Ureter (tissue), 1 donor: Measurements from ENCODE around the gene LRFN2. TPM values are rescaled to one million over a fixed set of nuclear protein-coding genes. Genes with fewer than 3 reads are reported as not detected.

Experiments used
- DNase-seq: peaks from one replicate; pipeline ENCODE4 v3.0.0-alpha.2; 2020; ENCODE audit warnings: low spot score
- total RNA-seq: library from RNA; stranded (reverse); gene quantifications from one replicate; pipeline ENCODE4 v1.2.4, GENCODE V29; 2023
- donor health status: DM: yes; HTN: yes; CAD: no.

LRFN2 gene
- total RNA-seq, 1 donor from 2014 or later: 0.34 TPM

- no peak for DNase-seq
Measured at GRCh38 chr6:40400738-40401137, 186.4 kb downstream of the LRFN2 start.

DNA sequence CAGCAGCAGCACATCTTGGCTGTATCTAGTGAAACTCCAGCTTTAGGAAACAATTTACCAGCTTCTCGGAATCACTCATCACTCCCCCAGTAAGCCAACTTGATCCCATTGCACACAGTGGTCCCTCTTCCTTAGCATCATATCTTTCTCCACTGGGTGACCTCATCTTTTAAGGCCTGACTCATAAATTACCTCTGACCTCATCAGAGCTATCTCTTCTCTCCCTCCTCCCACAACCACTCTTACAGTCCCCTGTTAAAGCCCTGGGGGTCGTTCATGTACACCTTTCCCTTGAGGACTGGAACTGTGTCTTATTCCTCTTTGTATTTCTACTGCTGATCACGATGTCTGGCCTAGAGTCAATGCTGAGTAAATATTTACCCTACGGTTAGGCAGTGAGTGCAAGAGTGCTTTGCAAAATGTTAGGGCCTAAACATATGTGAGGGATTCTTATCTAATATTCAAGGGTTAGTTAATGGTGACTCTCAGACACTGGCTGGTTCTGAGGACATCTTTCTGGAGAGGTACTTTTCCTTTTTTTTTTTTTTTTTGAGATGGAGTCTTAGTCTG is 187.2 kb downstream of the LRFN2 start:
- DNase-seq: no peak

GRCh38 chr6:40398810-40399477 is 188.2 kb downstream of the LRFN2 start:
- no peak for DNase-seq

- no peak for DNase-seq
Measured at GRCh38 chr6:40398034-40398691, 189.0 kb downstream of the LRFN2 start.

GRCh38 chr6:40397287-40398033 is 189.7 kb downstream of the LRFN2 start:
- DNase-seq: peak; percentile 19

DNA sequence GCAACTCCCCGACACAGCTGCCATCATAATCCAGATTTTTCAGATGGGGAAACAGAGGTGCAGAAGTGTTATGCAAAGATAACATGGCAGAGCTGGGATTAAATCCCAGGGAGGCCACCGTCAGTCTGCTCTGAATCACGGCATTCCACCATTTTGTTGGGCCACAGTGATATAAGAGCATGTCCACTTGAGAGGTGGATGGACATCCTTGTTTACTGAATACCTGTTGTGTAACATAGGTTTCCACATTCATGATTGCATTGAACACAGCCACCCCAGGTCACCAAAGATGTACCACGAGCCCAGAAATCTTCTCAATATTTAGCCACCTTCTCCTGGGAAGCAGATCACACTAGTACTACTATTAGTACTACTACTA is 191.5 kb downstream of the LRFN2 start:
- no peak for DNase-seq

GRCh38 chr6:40395066-40395697 is 192.0 kb downstream of the LRFN2 start:
- no peak for DNase-seq

DNA sequence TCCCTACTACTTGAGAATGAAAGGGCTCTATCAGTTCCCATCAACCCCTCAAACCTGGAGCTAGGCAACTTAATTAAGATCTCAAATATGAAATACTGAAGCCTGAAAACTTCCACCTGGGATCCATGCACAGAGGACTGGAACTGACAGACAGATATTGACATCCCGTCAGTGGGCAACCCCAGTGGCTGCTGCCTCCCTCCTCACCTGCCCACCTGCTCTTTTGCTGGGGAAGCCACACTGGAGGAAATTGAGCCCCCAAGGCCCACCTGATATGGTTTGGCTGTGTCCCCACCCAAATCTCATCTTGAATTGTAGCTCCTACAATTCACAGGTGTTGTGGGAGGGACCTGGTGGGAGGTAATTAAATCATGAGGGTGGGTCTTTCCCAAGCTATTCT is 192.8 kb downstream of the LRFN2 start:
- DNase-seq: no peak

DNA sequence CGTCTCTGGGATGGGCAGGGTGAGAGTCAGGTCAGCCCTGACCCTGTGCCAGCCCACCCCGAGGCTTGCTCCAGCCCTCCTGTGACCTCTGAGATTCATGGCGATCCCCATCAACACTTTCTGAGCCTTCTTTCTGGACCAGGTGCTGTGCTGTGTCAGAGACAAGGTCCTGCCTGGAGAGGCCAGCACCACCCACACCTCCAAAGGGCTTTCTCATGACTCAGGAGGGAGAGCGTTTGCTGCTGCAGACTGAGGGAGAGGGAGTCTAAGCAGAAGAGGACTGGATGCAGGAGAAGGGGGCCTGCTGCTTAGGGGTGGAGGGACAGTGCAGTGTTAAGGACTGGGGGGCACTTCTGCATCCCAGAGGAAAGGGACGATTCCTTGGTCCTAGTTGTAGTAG is 193.5 kb downstream of the LRFN2 start:
- no peak for DNase-seq

GRCh38 chr6:40392589-40392988 is 194.6 kb downstream of the LRFN2 start:
- DNase-seq: no peak

DNA sequence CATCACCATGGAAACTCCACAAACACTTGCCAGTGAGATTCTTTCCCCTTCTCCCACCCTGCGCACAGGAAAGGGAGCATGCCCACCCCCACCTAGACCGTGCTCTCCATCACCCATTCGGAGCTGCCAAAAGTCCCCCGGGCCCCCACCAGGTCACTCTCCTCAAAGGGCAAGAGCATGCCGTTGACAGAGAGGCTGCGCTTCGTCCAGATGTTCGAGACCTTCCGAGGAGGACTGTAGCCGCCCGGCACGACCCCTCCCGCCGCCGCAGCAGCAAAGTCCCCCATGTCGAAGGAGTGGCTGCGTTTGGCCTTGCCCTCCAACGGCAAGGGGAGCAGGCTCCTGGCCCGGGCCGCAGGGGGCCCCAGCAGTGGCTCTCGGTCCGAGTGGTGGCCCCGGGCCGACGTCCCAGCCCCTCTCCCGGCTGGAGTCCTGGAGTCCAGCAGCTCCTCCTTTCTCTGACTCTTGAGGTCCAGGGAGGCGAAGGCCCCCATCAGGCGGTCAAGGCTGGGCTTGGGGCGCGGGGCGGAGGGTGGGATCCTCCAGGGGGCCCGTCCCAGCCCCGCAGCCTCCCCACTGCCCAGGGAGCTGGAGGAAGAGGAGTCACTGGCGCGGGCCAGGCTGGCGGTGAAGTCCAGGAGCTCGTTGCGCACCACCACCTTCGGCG is 195.2 kb downstream of the LRFN2 start:
- DNase-seq: no peak

DNA sequence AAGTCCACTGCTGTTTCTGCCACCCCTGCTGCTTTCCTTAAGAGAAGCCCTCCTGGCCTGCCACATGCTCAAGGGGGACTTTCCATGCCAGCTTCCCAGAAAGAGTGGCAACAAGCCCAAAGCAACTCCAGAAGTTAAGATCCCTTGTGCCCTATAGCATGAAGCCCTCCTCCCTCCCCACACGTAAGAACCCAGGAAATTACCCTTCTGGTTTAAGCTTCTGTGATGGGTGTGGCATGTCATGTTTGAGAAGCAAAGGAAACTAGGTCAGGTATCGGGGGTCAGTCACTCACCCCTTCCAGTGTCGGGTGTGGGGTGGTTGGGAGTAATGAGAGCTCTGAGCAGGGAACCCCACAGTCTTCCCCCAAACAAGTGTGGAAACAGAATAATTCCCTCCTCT is 196.1 kb downstream of the LRFN2 start:
- DNase-seq: no peak

GRCh38 chr6:40390144-40390800 is 196.9 kb downstream of the LRFN2 start:
- no peak for DNase-seq

GRCh38 chr6:40389254-40389653 is 197.9 kb downstream of the LRFN2 start:
- DNase-seq: no peak

GRCh38 chr6:40387871-40388264 is 199.3 kb downstream of the LRFN2 start:
- no peak for DNase-seq

DNA sequence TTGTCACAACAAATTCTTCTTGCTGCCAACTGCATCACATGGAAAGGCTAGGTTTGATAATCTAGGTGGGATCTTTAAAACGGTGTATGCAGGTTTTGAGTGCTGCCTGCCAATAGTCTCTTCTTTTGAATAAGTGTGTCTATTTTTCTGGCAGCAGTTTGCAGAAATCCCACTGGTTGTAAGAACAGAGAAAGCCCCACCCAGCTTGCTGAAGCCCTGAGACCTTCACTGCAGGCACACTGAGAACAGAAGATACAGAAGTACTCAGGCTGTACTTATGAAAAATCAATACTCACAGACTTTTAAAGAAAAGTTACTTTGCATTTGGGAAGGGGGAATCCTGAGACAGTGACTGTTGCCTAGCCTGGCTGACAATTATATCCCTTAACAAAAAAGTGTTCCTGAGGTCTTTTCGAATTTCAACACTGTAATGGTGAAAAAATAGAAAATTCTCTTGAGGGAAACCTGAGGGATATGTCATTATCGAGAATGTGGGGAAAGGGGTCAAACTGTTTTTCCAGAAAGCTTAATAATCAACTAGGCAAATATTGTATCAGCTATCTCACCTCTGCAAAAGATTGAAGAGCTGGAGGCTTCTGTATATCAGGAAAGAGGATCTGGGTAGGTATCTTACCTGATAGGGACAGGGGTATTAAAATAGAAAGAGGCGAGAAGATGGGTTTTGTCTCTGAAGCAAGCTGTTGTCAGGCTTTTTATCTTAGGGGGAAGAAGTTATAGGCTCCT is 199.9 kb downstream of the LRFN2 start:
- no peak for DNase-seq

- no peak for DNase-seq
Measured at GRCh38 chr6:40386200-40386599, 201.0 kb downstream of the LRFN2 start.

- no peak for DNase-seq
Measured at GRCh38 chr6:40383348-40384115, 203.6 kb downstream of the LRFN2 start.

DNA sequence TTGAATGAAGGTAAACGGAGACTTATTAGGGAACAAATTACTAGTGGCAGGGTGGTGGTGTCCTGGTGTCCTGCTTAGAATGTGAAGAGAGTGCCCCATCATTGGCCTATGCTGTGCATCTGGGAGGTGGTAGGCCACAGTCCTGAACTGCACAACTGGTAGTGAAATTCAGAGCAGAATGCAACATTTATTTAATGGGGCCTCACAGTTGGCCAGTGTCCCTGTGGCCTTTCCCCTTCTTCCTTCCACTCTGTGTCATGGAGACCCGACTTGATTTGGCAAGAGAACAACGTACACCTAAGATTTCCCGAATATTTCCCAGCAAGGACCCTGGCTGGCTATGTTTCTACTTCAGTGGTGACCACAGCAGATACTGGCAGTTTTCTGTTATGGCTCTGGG is 206.9 kb downstream of the LRFN2 start:
- no peak for DNase-seq

- DNase-seq: no peak
Measured at GRCh38 chr6:40379811-40380210, 207.4 kb downstream of the LRFN2 start.
